HuH-7.5 (cell line): ENCODE results near the gene SLC44A5.
"Not testable (repeated sequence)": the region's sequence is repeated elsewhere in the genome, so short reads cannot be mapped to it uniquely, and the experiment has no call there.

ENCODE experiments used
- DNase-seq: peaks from one replicate; pipeline ENCODE4 v3.0.0; 2011; ENCODE audit warnings: low spot score

The SLC44A5 gene

GRCh38 chr1:75520862-75521475 lies 89.9 kb downstream of the SLC44A5 start:
- DNase-seq, result no peak

GRCh38 chr1:75519651-75520427 lies 91.1 kb downstream of the SLC44A5 start:
- DNase-seq, result no peak

DNA sequence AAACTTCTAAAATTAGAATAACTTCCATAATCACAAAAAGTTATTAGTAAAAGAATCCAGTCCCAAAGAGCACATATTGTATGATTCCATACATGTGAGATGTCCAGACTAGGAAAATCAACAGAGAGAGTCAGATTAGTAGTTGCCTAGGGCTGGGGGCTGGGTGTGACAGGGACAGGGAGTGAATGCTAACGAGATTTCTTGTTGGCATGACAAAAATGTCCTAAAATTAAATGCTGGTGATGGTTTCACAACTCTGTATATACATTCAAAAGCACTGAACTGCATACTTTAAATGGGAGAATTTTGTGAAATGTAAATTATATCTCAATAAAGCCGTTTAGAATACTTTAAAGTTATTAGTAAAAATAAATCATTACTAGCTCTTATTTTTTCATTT lies 92.2 kb downstream of the SLC44A5 start:
- no peak for DNase-seq

DNA sequence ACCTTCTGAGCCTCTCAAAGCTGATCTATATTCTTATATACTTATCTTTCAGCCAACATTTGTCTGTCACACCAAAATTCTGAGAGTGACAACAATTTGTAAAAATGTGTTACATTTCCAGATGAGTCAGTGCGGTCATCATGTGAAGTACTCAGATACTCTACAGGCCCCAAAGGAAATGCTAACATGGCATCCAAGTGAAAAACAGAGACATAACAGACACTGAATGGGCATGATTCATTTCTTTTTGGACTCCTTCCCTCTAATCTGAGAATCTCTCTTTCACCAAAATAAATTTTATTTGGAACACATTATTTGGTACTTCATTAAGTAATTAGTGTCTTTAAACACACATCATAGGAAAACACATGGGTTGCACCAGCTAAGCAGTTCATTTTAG lies 96.6 kb downstream of the SLC44A5 start:
- no peak for DNase-seq

DNA sequence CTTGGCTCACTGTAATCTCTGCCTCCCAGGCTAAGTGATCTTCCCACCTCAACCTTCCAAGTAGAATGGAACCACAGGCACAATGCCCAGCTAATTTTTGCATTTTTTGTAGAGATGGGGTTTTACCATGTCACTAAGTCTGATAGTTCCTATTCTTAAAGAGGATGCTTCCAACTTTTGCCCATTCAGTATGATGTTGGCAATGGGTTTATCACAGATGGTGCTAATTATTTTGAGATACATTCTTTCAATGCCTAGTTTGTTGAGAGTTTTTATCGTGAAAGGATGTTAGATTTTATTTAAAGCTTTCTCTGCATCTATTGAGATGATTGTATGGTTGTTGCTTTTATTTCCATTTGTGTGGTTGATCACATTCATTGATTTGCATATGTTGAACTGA lies 103.9 kb downstream of the SLC44A5 start:
- no peak for DNase-seq

DNA sequence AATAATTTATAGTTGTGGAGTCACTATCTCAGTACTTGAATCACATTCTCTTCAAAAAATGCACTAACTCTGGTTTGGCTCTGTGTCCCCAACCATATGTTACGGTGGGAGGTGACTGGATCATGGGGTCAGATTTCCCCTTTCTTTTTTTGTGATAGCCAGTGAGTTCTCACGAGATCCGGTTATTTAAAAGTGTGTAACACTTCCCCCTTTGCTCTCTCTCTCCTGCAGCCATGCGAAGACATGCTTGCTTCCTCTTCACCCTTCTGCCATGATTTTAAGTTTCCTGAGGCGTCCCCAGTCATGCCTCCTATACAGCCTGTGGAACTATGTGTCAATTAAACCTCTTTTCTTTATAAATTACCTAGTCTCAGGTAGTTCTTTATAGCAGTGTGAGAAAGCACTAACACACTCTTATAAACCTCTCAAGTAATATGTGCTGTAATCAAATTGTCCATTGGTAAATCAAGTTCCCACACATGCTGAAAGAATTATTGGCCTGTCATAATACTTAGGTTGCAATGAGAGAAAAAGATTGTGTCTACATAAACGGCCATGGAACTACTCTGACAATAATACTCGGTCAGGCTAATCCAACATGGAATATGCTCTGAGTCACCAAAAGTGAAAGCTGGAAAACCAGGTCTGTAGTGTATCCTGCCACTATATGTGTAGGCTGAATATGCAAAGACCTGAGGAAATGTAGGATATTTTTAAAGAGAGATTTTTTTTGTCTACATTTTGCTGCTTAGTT lies 107.5 kb downstream of the SLC44A5 start:
- DNase-seq, result no peak

DNA sequence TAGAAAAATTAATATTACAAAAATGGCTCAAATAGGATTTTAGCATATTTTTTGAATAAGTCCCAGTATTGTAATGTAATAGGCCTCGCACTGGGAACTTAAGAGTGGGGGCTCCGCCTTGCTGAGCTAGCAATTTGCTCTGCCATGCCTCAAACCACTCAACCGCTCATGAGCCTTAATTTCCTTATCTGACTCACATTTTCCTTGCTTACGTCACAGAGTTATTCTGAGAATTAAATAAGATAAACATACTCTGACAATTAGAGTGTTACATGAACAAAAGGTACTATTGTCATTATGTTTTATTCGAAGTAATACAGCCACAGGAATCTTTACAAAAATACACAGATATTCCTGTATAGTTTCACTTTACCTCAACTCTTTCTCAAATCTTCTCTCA lies 108.1 kb downstream of the SLC44A5 start:
- DNase-seq, result no peak

GRCh38 chr1:75501577-75502295 lies 109.2 kb downstream of the SLC44A5 start:
- no peak for DNase-seq

DNA sequence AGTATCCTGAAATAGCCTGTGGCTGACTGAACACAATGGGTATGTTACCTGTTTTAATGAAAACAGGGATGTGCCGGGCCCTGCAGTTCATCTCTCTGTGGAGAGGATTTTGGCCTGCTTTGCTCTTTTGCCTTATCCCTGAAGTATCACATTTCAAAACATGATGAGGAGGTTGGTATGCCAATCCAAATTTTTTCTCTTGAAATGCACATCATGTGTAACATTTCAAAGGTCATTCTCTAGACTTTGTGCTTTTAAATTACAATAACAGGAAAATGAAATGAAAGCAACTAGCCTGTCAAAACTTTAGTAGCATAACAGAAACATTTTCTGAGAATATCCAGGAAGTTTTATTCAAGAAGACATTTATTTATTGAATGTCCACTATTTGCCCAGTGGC lies 118.9 kb downstream of the SLC44A5 start:
- no peak for DNase-seq

DNA sequence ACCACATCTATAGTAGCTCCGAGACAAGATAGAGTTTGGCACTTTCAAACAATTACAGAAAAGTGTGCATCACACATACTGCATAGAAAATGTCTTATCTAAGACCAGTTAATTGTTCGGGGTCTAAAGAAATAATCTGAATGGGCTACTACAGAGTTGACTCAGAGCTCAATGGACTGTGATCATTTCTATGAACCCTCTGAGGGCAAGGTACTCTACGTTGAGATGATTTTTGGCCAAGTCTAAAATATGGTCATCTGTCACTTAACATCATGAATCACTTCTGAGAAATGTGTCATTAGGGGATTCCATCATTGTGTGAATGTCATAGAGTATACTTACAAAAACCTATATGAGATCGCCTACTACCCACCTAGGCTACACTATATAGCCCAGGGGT lies 123.5 kb downstream of the SLC44A5 start:
- DNase-seq, result no peak

- DNase-seq, result no peak
Observed at GRCh38 chr1:75484789-75485188, 126.1 kb downstream of the SLC44A5 start.

DNA sequence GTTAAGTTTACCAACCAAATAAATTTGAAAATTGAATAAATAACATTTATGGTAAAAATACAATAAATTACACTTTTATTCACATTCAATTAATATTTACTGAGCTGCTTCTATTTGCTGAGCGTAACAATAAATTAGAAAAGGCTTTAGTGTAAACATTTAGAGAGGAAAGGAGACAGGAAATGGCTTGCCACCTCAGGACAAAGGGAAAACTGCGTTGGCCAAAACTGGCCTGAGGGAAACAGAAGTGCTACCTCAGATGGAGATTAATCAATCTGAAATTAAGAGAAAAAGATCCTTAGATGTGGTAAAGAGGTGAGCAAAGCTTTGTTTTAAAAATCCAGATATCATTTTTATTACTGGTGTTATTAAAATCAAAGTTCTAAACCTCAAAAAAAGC lies 128.0 kb downstream of the SLC44A5 start:
- no peak for DNase-seq

DNA sequence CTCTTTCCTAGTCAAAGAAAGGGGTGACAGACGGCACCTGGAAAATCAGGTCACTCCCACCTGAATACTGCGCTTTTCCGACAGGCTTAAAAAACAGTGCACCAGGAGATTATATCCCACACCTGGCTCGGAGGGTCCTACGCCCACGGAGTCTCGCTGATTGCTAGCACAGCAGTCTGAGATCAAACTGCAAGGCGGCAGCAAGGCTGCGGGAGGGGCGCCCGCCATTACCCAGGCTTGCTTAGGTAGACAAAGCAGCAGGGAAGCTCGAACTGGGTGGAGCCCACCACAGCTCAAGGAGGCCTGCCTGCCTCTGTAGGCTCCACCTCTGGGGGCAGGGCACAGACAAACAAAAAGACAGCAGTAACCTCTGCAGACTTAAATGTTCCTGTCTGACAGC lies 134.4 kb downstream of the SLC44A5 start:
- DNase-seq, result not testable (repeated sequence)

DNA sequence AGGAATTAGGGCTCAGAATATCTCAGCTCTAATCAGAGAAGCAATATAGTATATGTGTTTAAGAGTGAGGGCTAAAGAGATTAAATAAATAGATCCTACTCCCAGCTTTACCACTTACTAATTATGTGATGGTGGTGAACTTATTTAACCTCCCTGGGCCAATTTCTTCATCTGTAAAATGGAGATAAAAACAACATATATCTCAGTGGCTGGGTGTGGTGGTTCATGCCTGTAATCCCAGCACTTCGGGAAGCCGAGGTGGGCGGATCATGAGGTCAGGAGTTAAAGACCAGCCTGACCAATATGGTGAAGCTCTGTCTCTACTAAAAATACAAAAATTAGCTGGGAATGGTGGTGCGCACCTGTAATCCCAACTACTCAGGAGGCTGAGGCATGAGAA lies 135.2 kb downstream of the SLC44A5 start:
- DNase-seq, result no peak

GRCh38 chr1:75472971-75473603 lies 137.8 kb downstream of the SLC44A5 start:
- no peak for DNase-seq

DNA sequence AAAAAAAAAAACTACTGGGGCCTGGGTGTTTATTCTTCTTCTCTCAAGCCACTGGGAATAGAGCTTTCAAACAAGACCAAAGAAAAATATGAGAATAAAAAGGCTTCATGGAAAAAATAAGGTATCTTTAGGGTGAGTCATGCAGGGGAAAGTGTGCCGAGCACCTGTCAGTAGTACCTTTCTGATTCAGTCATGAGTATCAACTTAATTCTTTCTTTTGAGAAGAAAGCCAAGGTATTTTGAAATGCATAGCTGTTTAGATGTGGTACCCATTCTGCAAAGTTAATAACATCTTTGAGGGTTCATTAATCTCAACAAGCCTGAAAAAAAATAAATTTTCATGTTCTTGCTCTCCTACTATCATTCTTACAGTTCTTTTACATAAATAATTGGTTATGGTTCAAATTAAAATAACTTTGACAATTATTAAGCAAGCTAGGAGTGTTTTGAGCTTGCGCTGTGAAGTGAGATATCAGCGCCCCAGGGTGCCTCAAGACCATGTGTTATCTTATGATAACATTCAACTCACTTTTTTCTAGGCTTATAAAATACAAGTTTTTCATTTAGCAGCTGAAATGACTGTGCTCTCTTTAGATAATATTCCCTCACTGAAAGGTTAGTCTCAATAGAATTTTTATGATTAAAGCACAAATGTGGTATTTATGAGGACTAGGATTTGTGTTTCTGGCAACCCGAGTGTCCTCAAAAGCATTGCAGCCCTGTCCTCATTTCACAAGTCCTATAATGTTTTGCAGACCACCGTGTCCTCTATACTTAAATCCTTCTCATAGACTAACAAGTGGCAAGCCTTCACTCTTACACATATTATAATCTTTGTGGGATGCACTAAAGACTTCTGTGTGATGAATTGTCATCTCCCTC lies 138.6 kb downstream of the SLC44A5 start:
- DNase-seq, result no peak

- no peak for DNase-seq
Observed at GRCh38 chr1:75471252-75471651, 139.7 kb downstream of the SLC44A5 start.

DNA sequence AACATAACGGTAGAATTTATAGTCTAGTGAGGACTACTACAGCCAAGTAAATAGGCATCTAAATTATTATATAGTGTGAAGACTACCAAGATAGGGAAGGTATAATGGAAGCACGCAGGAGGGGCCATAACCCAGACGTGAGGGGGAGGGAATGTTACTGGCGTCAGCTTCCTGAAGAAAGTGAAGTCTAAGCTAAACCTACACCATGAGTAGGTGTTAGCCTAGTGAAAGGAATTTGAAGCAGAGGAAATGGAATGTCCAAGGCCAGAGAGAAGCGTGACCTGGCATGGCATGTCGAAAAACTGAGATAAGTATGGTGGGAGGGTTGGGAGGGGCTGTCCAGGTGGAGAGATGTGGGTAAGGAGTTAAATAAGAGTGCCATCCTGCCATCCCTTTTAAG lies 140.5 kb downstream of the SLC44A5 start:
- no peak for DNase-seq

DNA sequence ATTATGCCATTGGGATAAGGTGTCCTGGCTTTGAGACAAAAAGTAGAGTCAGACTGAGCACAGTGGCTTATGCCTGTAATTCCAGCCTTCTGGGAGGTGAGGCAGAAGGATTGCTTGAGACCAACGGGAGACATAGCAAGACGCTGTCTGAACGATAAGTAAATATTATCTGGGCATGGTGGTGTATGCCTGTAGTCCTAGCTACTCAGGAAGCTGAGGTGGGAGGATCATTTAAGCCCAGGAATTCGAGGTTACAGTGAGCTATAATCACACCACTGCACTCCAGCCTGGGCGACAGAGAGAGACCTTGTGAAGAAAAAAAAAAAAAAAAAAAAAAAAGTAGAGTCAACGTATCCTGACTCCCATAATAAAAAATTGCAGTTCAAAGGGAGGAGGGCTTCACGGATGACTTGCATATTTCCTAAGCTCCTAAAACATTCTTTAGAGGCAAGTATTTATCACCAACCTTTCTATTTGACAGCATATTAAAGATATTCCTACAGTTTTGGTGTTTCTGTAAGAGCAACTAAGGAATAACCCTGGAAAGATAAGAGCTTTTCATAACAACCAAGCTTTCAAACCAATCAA lies 141.2 kb downstream of the SLC44A5 start:
- no peak for DNase-seq

DNA sequence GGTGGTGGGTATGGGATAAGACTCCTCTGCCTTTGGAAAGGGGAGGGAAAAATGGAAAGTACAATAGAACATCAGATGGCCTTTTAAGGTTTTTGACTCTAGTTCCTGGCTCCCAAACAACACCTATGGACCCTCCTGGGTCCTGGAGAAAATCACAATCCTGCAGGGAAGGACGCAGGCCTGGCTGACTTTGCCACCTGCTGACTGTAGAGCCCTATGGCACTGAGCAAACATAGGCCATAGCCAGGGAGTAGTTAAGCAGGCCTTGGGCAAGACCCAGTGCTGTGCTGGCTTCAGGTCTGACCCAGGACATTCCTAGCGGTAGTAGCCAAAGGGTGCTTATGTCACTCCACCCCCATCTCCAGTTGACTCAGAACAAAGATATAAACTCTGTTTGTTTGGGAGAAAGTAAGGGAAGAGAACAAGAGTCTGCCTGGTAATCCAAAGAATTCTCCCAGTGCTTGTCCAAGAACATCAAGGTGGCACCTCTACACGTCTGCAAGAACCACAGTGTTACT lies 149.0 kb downstream of the SLC44A5 start:
- no peak for DNase-seq
